Measurements from ENCODE around the gene GPC6.

GPC6 gene

DNA sequence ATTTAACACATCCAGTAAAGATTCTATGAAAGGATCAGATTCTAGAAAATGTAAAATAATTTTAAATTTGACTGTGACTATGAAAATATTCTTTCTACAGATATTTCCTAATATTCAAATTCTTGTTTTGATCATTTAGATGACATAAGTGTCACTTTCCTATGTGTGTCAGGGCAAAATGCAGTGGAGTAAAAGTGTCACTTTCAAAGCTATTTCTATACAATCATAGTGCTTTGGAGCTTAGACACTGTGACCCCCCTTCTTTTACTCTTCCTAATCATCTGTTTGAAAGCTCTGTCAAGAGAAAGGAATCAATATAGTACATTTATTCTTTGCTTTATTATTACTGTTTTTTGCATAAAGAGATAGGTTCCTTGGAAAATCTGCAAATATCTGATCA, 760.9 kb downstream of the GPC6 start:
- no peak for DNase-seq (ENCODE audit: low read depth, low spot score)
- H3K27me3 ChIP-seq (ENCODE audit: control insufficient read depth, insufficient read depth, low read length) = no peaks in the 10 kb centered on the region
- no peaks in the 10 kb centered on the region for H3K4me1 ChIP-seq (ENCODE audit: control insufficient read depth, insufficient read depth, low read length)
- no peaks in the 10 kb centered on the region for H3K9me3 ChIP-seq (ENCODE audit: control insufficient read depth, insufficient read depth, low read length)
- no peak overlapping the region for H3K4me3 ChIP-seq (ENCODE audit: low read length)
- no peaks in the 10 kb centered on the region for H3K36me3 ChIP-seq (ENCODE audit: control insufficient read depth, insufficient read depth, low read length)
- no peak overlapping the region for H3K27ac ChIP-seq (ENCODE audit: low read length)

DNA sequence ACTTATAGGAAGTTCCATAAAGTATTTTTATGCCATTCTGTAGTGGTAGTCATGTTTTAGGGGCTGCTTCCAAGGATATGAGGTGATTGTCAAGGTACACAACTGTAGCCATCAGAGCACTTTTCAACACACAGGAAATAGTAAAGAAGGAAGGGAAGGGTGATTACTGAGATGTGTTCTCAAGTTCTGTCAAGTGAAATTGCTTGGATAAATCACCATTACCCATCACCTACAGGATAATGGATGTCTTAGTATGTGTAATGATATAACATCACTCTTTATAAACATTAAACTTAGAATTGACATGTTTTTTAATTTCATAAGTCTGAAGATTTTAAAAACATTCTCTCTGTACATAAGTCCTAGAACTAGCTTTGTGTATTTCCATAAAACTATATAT, 765.0 kb downstream of the GPC6 start:
- no peaks in the 10 kb centered on the region for H3K27me3 ChIP-seq (ENCODE audit: control insufficient read depth, insufficient read depth, low read length)
- DNase-seq (ENCODE audit: low read depth, low spot score) = no peak
- no peaks in the 10 kb centered on the region for H3K4me1 ChIP-seq (ENCODE audit: control insufficient read depth, insufficient read depth, low read length)
- no peak overlapping the region for H3K4me3 ChIP-seq (ENCODE audit: low read length)
- no peaks in the 10 kb centered on the region for H3K36me3 ChIP-seq (ENCODE audit: control insufficient read depth, insufficient read depth, low read length)
- no peak overlapping the region for H3K27ac ChIP-seq (ENCODE audit: low read length)
- no peaks in the 10 kb centered on the region for H3K9me3 ChIP-seq (ENCODE audit: control insufficient read depth, insufficient read depth, low read length)

DNA sequence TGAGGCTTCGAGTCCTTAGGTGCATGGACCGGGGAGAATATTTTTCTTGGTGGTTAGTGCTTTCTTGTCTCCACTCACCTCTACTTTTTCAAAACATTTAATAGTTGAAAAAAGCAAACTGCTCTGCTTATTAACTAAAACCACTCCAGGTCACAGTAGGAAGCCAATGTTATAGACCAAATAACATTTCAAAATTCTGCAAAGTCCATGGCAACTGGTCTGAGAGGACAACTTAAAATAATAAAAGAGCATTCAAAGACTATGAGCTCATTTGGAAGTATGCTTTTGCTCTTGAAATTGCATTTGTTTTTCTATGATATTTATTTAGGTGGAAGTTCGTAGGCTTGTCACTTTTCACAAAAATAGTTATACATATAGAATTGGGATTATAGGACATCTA, 769.9 kb downstream of the GPC6 start:
- H3K4me1 ChIP-seq (ENCODE audit: control insufficient read depth, insufficient read depth, low read length) = no peaks in the 10 kb centered on the region
- no CpG with 5 or more reads among the region's 3 CpGs for WGBS (ENCODE audit: insufficient coverage, insufficient read length)

DNA sequence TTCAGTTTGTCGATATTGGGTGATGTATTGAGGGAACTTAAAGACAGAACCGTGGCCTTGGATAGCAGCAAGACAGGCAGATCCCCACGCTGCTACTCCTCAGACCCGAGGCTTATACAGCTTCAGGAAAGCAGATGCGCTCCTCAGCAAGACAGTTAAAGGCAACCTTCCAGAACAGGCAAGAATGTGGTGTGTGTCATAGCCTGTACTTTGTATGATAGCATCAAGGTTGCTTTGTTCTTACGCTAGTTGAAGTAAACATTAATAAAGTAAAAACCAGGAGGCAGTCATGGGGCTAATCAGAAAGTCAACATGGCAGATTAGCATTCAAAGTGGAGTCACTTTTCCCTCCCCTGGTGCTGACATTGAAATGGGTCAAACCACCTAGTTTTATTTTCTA, 779.7 kb downstream of the GPC6 start:
- no peak overlapping the region for H3K27ac ChIP-seq (ENCODE audit: low read length)
- no CpG with 5 or more reads among the region's 6 CpGs for WGBS (ENCODE audit: insufficient coverage, insufficient read length)
- H3K4me3 ChIP-seq (ENCODE audit: low read length) = no peak overlapping the region
- no peaks in the 10 kb centered on the region for H3K36me3 ChIP-seq (ENCODE audit: control insufficient read depth, insufficient read depth, low read length)
- H3K27me3 ChIP-seq (ENCODE audit: control insufficient read depth, insufficient read depth, low read length) = no peaks in the 10 kb centered on the region; the same call in 1 of the 2 replicates
- H3K4me1 ChIP-seq (ENCODE audit: control insufficient read depth, insufficient read depth, low read length) = no peaks in the 10 kb centered on the region; the same call in 1 of the 2 replicates
- no peak for DNase-seq (ENCODE audit: low read depth, low spot score)
- no peaks in the 10 kb centered on the region for H3K9me3 ChIP-seq (ENCODE audit: control insufficient read depth, insufficient read depth, low read length)

More for the DNA sequence above, 769.9 kb downstream of the GPC6 start:
- no peaks in the 10 kb centered on the region for H3K27me3 ChIP-seq (ENCODE audit: control insufficient read depth, insufficient read depth, low read length)
- H3K9me3 ChIP-seq (ENCODE audit: control insufficient read depth, insufficient read depth, low read length) = no peaks in the 10 kb centered on the region
- H3K27ac ChIP-seq (ENCODE audit: low read length) = no peak overlapping the region
- H3K36me3 ChIP-seq (ENCODE audit: control insufficient read depth, insufficient read depth, low read length) = no peaks in the 10 kb centered on the region
- no peak overlapping the region for H3K4me3 ChIP-seq (ENCODE audit: low read length)
- DNase-seq (ENCODE audit: low read depth, low spot score) = no peak

DNA sequence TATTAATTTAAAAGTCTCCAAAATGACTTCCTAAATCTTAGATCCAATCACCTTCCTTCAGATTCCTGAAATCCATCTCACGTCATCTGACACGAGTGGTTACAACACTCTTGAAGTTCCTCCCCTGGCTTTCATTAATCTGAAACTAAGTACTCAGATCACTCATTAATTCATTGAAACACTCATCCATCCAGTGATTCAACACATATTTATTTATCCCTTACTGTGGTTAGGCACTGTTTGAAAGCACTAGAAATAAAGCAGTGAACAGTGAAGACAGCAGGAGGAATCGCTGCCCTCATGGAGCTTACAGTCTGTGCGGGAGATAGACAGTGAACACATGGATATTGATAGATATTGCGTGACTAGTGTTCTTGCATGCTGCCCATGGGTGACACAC, 780.5 kb downstream of the GPC6 start:
- DNase-seq (ENCODE audit: low read depth, low spot score) = no peak
- Histone ChIP-seq H3K36me3 (ENCODE audit: control insufficient read depth, insufficient read depth, low read length) (no peaks in the 10 kb centered on the region), H3K4me3 (ENCODE audit: low read length) (no peak overlapping the region), H3K4me1 (ENCODE audit: control insufficient read depth, insufficient read depth, low read length) (no peaks in the 10 kb centered on the region; the same call in 1 of the 2 replicates), H3K9me3 (ENCODE audit: control insufficient read depth, insufficient read depth, low read length) (no peaks in the 10 kb centered on the region), H3K27me3 (ENCODE audit: control insufficient read depth, insufficient read depth, low read length) (no peaks in the 10 kb centered on the region; the same call in 1 of the 2 replicates), H3K27ac (ENCODE audit: low read length) (no peak overlapping the region)
- no CpG with 5 or more reads among the region's 5 CpGs for WGBS (ENCODE audit: insufficient coverage, insufficient read length)

DNA sequence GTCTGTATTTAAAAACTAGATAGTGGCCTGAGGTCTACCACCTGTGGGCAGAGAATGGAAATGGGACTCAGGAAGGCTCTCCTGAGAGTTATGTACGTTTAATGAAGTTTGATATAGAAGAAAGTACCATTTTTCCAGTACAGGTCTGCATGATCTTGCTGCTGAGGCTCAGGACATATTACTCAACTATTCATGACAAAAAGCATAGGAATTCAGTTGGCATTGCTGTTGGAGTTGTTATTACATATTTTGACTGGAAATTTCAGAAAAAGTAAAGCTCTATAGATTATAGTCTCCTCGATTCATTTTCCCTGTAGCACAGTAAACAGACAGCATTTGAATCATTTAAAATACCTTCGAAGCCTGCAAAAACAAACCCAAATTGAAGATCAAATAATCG, 783.1 kb downstream of the GPC6 start:
- Histone ChIP-seq H3K27ac (ENCODE audit: low read length) (no peak overlapping the region), H3K36me3 (ENCODE audit: control insufficient read depth, insufficient read depth, low read length) (no peaks in the 10 kb centered on the region)
- WGBS (ENCODE audit: insufficient coverage, insufficient read length) = no CpG with 5 or more reads among the region's 4 CpGs

DNA sequence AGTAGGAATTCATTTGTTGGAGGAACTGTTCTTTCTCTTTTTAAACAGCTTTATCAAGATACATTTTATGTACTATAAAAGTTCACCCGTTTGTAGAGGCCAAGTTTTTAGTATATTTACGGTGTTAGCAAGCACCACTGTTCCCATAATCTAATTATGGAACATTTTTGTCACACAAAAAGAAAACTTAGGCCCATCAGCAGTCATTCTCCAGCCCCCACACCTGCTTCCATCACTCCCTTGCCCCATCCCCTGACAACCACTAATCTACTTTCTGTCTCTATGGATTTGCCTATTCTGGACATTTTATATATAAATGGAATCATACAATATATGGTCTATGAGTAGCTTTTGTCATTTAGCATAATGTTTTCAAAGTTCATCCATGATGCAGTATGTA, 787.9 kb downstream of the GPC6 start:
- no peak overlapping the region for H3K27ac ChIP-seq (ENCODE audit: low read length)

More for the DNA sequence above, 783.1 kb downstream of the GPC6 start:
- Histone ChIP-seq H3K4me3 (ENCODE audit: low read length) (no peak overlapping the region), H3K9me3 (ENCODE audit: control insufficient read depth, insufficient read depth, low read length) (no peaks in the 10 kb centered on the region), H3K4me1 (ENCODE audit: control insufficient read depth, insufficient read depth, low read length) (no peaks in the 10 kb centered on the region; the same call in 1 of the 2 replicates), H3K27me3 (ENCODE audit: control insufficient read depth, insufficient read depth, low read length) (no peaks in the 10 kb centered on the region; the same call in 1 of the 2 replicates)
- DNase-seq (ENCODE audit: low read depth, low spot score) = no peak

DNA sequence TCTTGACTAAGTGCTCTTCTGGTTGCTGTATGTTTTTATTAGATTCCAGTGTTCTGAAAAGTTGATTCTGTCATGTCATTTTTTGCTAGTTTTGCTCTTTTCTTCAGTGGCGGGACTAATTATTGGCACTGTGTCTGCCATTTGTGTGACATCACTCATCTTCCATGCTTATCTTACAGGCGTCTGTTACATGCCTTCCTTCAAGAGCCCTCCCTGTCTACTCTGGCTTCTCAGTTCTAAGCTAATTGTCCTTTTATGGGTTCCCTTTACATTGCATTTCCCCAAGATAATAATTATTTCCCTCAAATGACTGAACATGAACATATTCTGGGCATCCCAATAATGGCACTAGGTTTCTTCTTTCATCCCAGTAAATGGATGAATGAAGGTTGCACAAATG, 793.8 kb downstream of the GPC6 start:
- Histone ChIP-seq H3K4me3 (ENCODE audit: low read length) (no peak overlapping the region), H3K36me3 (ENCODE audit: control insufficient read depth, insufficient read depth, low read length) (no peaks in the 10 kb centered on the region)
- WGBS (ENCODE audit: insufficient coverage, insufficient read length) = no CpG with 5 or more reads among the region's 2 CpGs

More for the DNA sequence above, 787.9 kb downstream of the GPC6 start:
- Histone ChIP-seq H3K27me3 (ENCODE audit: control insufficient read depth, insufficient read depth, low read length) (no peaks in the 10 kb centered on the region), H3K4me3 (ENCODE audit: low read length) (no peak overlapping the region), H3K36me3 (ENCODE audit: control insufficient read depth, insufficient read depth, low read length) (no peaks in the 10 kb centered on the region), H3K9me3 (ENCODE audit: control insufficient read depth, insufficient read depth, low read length) (no peaks in the 10 kb centered on the region), H3K4me1 (ENCODE audit: control insufficient read depth, insufficient read depth, low read length) (no peaks in the 10 kb centered on the region)
- DNase-seq (ENCODE audit: low read depth, low spot score) = no peak
- no CpG with 5 or more reads among the region's 2 CpGs for WGBS (ENCODE audit: insufficient coverage, insufficient read length)

DNA sequence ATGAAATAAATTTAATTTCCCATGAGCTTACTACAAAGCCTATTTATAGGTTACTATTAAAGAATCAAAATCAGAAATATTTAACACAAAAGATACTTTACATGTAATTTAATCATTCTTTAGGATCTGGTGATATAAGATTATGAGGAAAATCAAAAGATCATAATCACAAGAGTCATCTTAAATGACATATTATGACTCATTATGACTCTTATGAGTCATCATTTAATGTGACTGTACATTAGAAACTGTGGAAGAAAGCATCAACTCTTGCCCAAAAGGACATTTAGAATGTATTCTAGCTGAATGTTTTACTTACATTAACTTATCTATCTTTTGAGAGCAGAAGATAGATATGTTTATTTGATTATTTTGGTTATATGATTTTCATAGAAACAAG, 794.2 kb downstream of the GPC6 start:
- no peaks in the 10 kb centered on the region for H3K4me1 ChIP-seq (ENCODE audit: control insufficient read depth, insufficient read depth, low read length)
- no peak for DNase-seq (ENCODE audit: low read depth, low spot score)
- H3K27ac ChIP-seq (ENCODE audit: low read length) = no peak overlapping the region

More for the DNA sequence above, 793.8 kb downstream of the GPC6 start:
- H3K4me1 ChIP-seq (ENCODE audit: control insufficient read depth, insufficient read depth, low read length) = no peaks in the 10 kb centered on the region
- H3K27ac ChIP-seq (ENCODE audit: low read length) = no peak overlapping the region
- no peak for DNase-seq (ENCODE audit: low read depth, low spot score)
- no peaks in the 10 kb centered on the region for H3K27me3 ChIP-seq (ENCODE audit: control insufficient read depth, insufficient read depth, low read length)
- no peaks in the 10 kb centered on the region for H3K9me3 ChIP-seq (ENCODE audit: control insufficient read depth, insufficient read depth, low read length)

DNA sequence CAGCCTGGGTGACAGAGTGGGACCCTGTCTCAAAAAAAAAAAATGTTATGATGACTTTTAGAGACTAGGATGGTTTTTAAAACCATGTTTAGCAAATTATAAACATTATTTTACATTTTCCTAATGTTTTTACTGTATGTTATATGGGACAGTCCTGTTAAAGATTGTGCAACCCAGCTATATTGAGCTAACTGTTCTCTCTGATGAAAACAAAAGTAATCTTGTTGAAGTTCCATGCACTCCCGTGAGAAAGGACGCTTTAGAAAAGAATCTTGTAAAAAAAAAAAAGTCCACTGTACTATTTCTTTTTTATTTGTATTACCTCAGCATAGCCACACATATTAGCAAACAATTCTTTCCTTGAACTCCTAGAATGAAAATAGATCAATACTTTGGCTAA, 801.6 kb downstream of the GPC6 start:
- no peak overlapping the region for H3K27ac ChIP-seq (ENCODE audit: low read length)
- WGBS (ENCODE audit: insufficient coverage, insufficient read length) = no CpG with 5 or more reads among the region's 2 CpGs

More for the DNA sequence above, 794.2 kb downstream of the GPC6 start:
- no peaks in the 10 kb centered on the region for H3K27me3 ChIP-seq (ENCODE audit: control insufficient read depth, insufficient read depth, low read length)
- H3K9me3 ChIP-seq (ENCODE audit: control insufficient read depth, insufficient read depth, low read length) = no peaks in the 10 kb centered on the region
- no peaks in the 10 kb centered on the region for H3K36me3 ChIP-seq (ENCODE audit: control insufficient read depth, insufficient read depth, low read length)
- H3K4me3 ChIP-seq (ENCODE audit: low read length) = no peak overlapping the region

DNA sequence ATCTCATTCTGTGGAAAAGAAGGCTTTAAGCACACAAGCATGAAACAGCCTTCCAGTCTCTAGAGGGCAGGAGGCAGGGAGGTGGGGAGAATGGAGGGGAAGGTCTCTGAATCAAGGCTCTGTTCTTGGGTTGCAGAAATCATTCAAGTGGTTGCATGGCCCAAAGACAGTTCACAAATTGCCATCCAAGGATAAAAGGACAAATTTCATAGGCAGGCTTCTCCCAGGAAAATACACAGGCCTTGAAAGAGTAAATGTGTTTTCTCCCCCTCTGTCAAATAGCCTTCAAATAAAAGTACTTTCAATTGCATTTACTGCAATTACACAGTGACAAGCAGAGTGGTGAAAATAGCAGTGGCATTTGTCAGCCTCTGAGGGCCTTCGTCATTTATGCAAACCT, 802.0 kb downstream of the GPC6 start:
- Histone ChIP-seq H3K9me3 (ENCODE audit: control insufficient read depth, insufficient read depth, low read length) (no peaks in the 10 kb centered on the region), H3K27ac (ENCODE audit: low read length) (no peak overlapping the region), H3K36me3 (ENCODE audit: control insufficient read depth, insufficient read depth, low read length) (no peaks in the 10 kb centered on the region), H3K27me3 (ENCODE audit: control insufficient read depth, insufficient read depth, low read length) (no peaks in the 10 kb centered on the region), H3K4me3 (ENCODE audit: low read length) (no peak overlapping the region), H3K4me1 (ENCODE audit: control insufficient read depth, insufficient read depth, low read length) (no peaks in the 10 kb centered on the region)
- DNase-seq (ENCODE audit: low read depth, low spot score) = no peak
- WGBS (ENCODE audit: insufficient coverage, insufficient read length) = no CpG with 5 or more reads among the region's 1 CpG

More for the DNA sequence above, 801.6 kb downstream of the GPC6 start:
- Histone ChIP-seq H3K9me3 (ENCODE audit: control insufficient read depth, insufficient read depth, low read length) (no peaks in the 10 kb centered on the region), H3K4me1 (ENCODE audit: control insufficient read depth, insufficient read depth, low read length) (no peaks in the 10 kb centered on the region), H3K36me3 (ENCODE audit: control insufficient read depth, insufficient read depth, low read length) (no peaks in the 10 kb centered on the region), H3K4me3 (ENCODE audit: low read length) (no peak overlapping the region), H3K27me3 (ENCODE audit: control insufficient read depth, insufficient read depth, low read length) (no peaks in the 10 kb centered on the region)
- no peak for DNase-seq (ENCODE audit: low read depth, low spot score)

Measured in iPS DF 6.9 (cell line).